Body of pancreas (tissue), 4 donors: Measurements from ENCODE around the gene BPIFB6. TPM values are rescaled to one million over a fixed set of nuclear protein-coding genes. Genes with fewer than 3 reads are reported as not detected.
A peak's percentile ranks its signal among the peaks of the same experiment; 100 is the strongest.

Experiments
- ATAC-seq: fragments of 150-250 bp; one replicate; pipeline ENCODE4 v1.9.1; 2016
- DNase-seq, 4 donors: peaks; one replicate each; pipeline ENCODE4 v3.0.0-alpha.2; 2019
- H3K27ac ChIP-seq, 4 donors: fragments of 200-600 bp; sonication (generic); 1 replicate in 3 of 4; 2 replicates in 1 of 4; pipeline versions ENCODE4 v1.5.1 to v1.6.1; 2016 to 2019; ENCODE audit warnings: mild to moderate bottlenecking in 1 of 4, mixed read lengths in 1 of 4, moderate library complexity in 1 of 4
- H3K27me3 ChIP-seq, 2 donors: fragments of 200-600 bp; sonication (generic); one replicate each; pipeline ENCODE4 v1.6.0; 2016; ENCODE audit warnings: mild to moderate bottlenecking in 1 of 2
- H3K36me3 ChIP-seq, 2 donors: fragments of 200-600 bp; sonication (generic); replicated peaks in 1 of 2; 2 replicates each; pipeline ENCODE4 v1.5.1; 2016; ENCODE audit warnings: low read depth in 2 of 2; ENCODE audit not compliant: insufficient read depth in 1 of 2
- H3K4me1 ChIP-seq: fragments of 200-600 bp; sonication (generic); one replicate; pipeline ENCODE4 v1.6.0; 2016
- H3K4me3 ChIP-seq, 2 donors: fragments of 200-600 bp; sonication (generic); 1 replicate in 1 of 2; 2 replicates in 1 of 2; pipeline ENCODE4 v1.5.1; 2016 to 2019
- H3K9me3 ChIP-seq, 3 donors: fragments of 200-600 bp; sonication (generic); 1 replicate in 2 of 3; 2 replicates in 1 of 3; pipeline ENCODE4 v1.5.1; 2016
- CTCF ChIP-seq, 7 experiments: fragments of 450-650 bp in 4 of 7; fragments of 200-600 bp in 3 of 7; sonication (generic) in 3 of 7; IDR thresholded peaks; one replicate each; pipeline ENCODE4 v1.5.1; 2016 to 2019; ENCODE audit warnings: antibody characterized with exemption in 7 of 7
- POLR2A ChIP-seq, 3 donors: fragments of 450-650 bp; IDR thresholded peaks; one replicate each; pipeline ENCODE4 v1.6.1; 2016; ENCODE audit warnings: antibody characterized with exemption in 3 of 3, mild to moderate bottlenecking in 2 of 3
- WGBS, 2 donors: methylation state at CpG; one replicate each; pipeline ENCODE4 v1.1.5; 2017; 5-methylcytosine and 5-hydroxymethylcytosine counted together
- intact Hi-C: fragments of 100-400 bp; cut with DNase I; formaldehyde crosslinking; loops from one replicate; pipeline ENCODE4 v1.15.1; 2023
- total RNA-seq, 2 donors: library from RNA; depleted of rRNA; stranded (reverse); fragments of >200 nt; gene quantifications; one replicate each; pipeline ENCODE4 v1.1.0, GENCODE V29; 2016

Gene BPIFB6
- total RNA-seq, 2 donors from 2014 or later: not detected

- TF ChIP-seq POLR2A (IDR thresholded peaks at IDR 0.05) (no peak), CTCF (IDR thresholded peaks at IDR 0.05) (no peak)
- Histone ChIP-seq H3K4me3 (no peak overlapping the region), H3K36me3 (no peaks in the 10 kb centered on the region), H3K27me3 (no peaks in the 10 kb centered on the region), H3K9me3 (no peaks in the 10 kb centered on the region), H3K27ac (no peak overlapping the region), H3K4me1 (no peaks in the 10 kb centered on the region)
- intact Hi-C loops: no loop called here
- no peak for DNase-seq
- ATAC-seq: no peak
- WGBS, 2 donors: 68 to 71% methylated on average over 4 of the region's 4 CpGs
Observed at GRCh38 chr20:33072362-33072761, 40.9 kb downstream of the BPIFB6 start.

DNA sequence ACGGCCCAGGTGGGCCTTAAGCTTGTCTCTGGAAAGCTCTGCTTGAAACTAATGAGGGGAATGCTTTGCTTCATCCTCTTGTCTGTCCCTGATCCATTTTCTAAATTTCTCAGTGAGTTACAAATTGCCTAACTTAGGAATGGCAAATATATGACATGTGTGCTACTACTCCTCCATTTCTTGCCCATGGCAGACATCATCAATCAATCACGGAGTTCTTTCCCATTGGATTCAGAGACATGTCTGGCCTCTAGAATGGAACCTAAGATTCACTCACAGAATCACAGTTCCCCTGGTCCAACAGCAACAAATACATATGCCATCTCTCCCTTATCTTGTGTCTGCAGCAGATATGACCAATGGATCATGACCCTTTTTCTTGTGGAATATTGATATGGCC, 41.4 kb downstream of the BPIFB6 start:
- TF ChIP-seq POLR2A (IDR thresholded peaks at IDR 0.05) (no peak), CTCF (IDR thresholded peaks at IDR 0.05) (no peak)
- intact Hi-C loops: no loop called here
- DNase-seq (no peak), ATAC-seq (no peak)
- H3K4me1 ChIP-seq: no peaks in the 10 kb centered on the region
- H3K27me3 ChIP-seq: no peaks in the 10 kb centered on the region
- 46 to 64% methylated on average over 2 of the region's 2 CpGs for WGBS, 2 donors
- H3K27ac ChIP-seq: no peak overlapping the region
- H3K9me3 ChIP-seq: no peaks in the 10 kb centered on the region
- H3K4me3 ChIP-seq: no peak overlapping the region
- no peaks in the 10 kb centered on the region for H3K36me3 ChIP-seq

DNA sequence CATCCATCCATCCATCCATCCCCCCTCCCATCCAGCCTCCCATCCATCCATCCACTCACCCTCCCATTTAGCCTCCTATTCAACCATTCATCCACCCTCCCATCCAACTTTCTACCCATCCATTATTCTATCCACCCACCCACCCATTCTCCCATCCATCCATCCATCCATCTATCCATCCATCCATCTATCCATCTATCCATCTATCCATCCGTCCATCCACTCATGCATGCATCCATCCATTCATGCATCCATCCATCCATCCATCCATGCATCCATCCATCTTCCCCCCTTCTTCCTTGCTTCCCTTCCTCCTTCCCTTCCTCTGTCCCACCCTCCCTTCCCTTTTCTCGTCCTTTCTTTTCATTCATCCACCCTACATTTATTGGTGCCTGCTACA, 43.2 kb downstream of the BPIFB6 start:
- Histone ChIP-seq H3K4me1 (no peaks in the 10 kb centered on the region), H3K27ac (no peak overlapping the region), H3K27me3 (no peaks in the 10 kb centered on the region), H3K36me3 (no peaks in the 10 kb centered on the region), H3K4me3 (no peak overlapping the region), H3K9me3 (no peaks in the 10 kb centered on the region)
- TF ChIP-seq CTCF (IDR thresholded peaks at IDR 0.05): no peak
- DNase-seq: no peak
- ATAC-seq: no peak
- intact Hi-C loops: no loop called here
- WGBS, 2 donors: 44 to 55% methylated on average over 2 of the region's 2 CpGs

- ATAC-seq (no peak), DNase-seq (no peak)
- Histone ChIP-seq H3K36me3 (no peaks in the 10 kb centered on the region), H3K9me3 (no peaks in the 10 kb centered on the region), H3K27me3 (no peaks in the 10 kb centered on the region), H3K4me1 (no peaks in the 10 kb centered on the region), H3K4me3 (no peak overlapping the region), H3K27ac (no peak overlapping the region)
- TF ChIP-seq POLR2A (IDR thresholded peaks at IDR 0.05) (no peak), CTCF (IDR thresholded peaks at IDR 0.05) (no peak)
- WGBS, 2 donors: 27 to 36% methylated on average over 6 of the region's 6 CpGs
- intact Hi-C loops: no loop called here
Observed at GRCh38 chr20:33075281-33075680, 43.8 kb downstream of the BPIFB6 start.

GRCh38 chr20:33076662-33077372, 45.4 kb downstream of the BPIFB6 start:
- no peaks in the 10 kb centered on the region for H3K36me3 ChIP-seq
- WGBS, 2 donors: 51 to 55% methylated on average over 5 to 6 of the region's 6 CpGs
- no peak for DNase-seq
- no peak for ATAC-seq
- intact Hi-C loops: no loop called here
- no peaks in the 10 kb centered on the region for H3K27me3 ChIP-seq
- H3K4me3 ChIP-seq: no peak overlapping the region
- no peaks in the 10 kb centered on the region for H3K9me3 ChIP-seq
- no peak overlapping the region for H3K27ac ChIP-seq
- TF ChIP-seq CTCF (IDR thresholded peaks at IDR 0.05) (peak in 1 of 7 experiments; percentile 9), POLR2A (IDR thresholded peaks at IDR 0.05) (no peak)
- no peaks in the 10 kb centered on the region for H3K4me1 ChIP-seq
